H1 (cell line): ENCODE results near the gene NHEJ1. TPM values are rescaled to one million over a fixed set of nuclear protein-coding genes. Genes with fewer than 3 reads are reported as not detected.

Source experiments
- CTCF ChIA-PET: fragments of 300-600 bp; sonication (Branson Sonifier 250); formaldehyde crosslinking; loops from one replicate; lab custom pipeline; 2021; ENCODE audit not compliant: partially characterized antibody; lab: Charles Lee
- POLR2A ChIA-PET: fragments of 300-600 bp; sonication (Branson Sonifier 250); formaldehyde crosslinking; loops from one replicate; lab custom pipeline; 2021; ENCODE audit warnings: inconsistent platforms; ENCODE audit not compliant: partially characterized antibody; lab: Charles Lee
- DNase-seq, 2 experiments: peaks; one replicate each; pipeline versions ENCODE4 v3.0.0 to v3.0.0-alpha.2; 2010 to 2022; ENCODE audit warnings: low spot score in 2 of 2, low read depth in 1 of 2, mixed read lengths in 1 of 2
- FAIRE-seq: peaks from 2 replicates; lab custom pipeline; 2011; peaks lifted over from hg19 to GRCh38; lab: Jason Lieb, UNC
- H2AFZ ChIP-seq: 2 replicates; pipeline ENCODE4 v1.8.1; 2012; ENCODE audit warnings: low read length, inconsistent platforms
- H2AK5ac ChIP-seq: 2 replicates; pipeline ENCODE4 v1.6.1; 2013; ENCODE audit warnings: low read depth, low read length
- H2BK120ac ChIP-seq: replicated peaks from 2 replicates; pipeline ENCODE3; 2013; ENCODE audit warnings: low read depth, low read length, inconsistent platforms
- H2BK12ac ChIP-seq: 2 replicates; pipeline ENCODE4 v1.6.1; 2013; ENCODE audit warnings: low read depth, low read length
- H2BK15ac ChIP-seq: 2 replicates; pipeline ENCODE4 v1.6.1; 2013; ENCODE audit warnings: low read length
- H2BK20ac ChIP-seq: 2 replicates; pipeline ENCODE4 v1.6.1; 2013; ENCODE audit warnings: low read length
- H2BK5ac ChIP-seq: 2 replicates; pipeline ENCODE4 v1.6.1; 2013; ENCODE audit warnings: low read depth, low read length
- H3K14ac ChIP-seq: 2 replicates; pipeline ENCODE4 v1.6.1; 2013; ENCODE audit warnings: inconsistent platforms; ENCODE audit not compliant: insufficient read length
- H3K18ac ChIP-seq: 2 replicates; pipeline ENCODE4 v1.6.1; 2013; ENCODE audit warnings: low read length; ENCODE audit errors: extremely low read depth
- H3K23ac ChIP-seq: 2 replicates; pipeline ENCODE4 v1.6.1; 2013; ENCODE audit warnings: inconsistent platforms; ENCODE audit not compliant: insufficient read length
- H3K23me2 ChIP-seq: 2 replicates; pipeline ENCODE4 v1.6.1; 2013; ENCODE audit warnings: low read depth, low read length
- H3K27ac ChIP-seq: 2 replicates; pipeline ENCODE4 v1.6.1; 2011; ENCODE audit warnings: low read depth, low read length, inconsistent platforms
- H3K27me3 ChIP-seq, 4 experiments: replicated peaks in 1 of 4; 1 replicate in 1 of 4; 2 replicates in 3 of 4; pipeline versions ENCODE4 v1.6.1 to v1.8.1; 2011 to 2013; ENCODE audit warnings: low read length in 3 of 4, mild to moderate bottlenecking in 3 of 4, inconsistent platforms in 2 of 4, mixed read lengths in 2 of 4, moderate library complexity in 1 of 4; ENCODE audit not compliant: control insufficient read depth in 3 of 4, insufficient read depth in 3 of 4; ENCODE audit errors: extremely low read depth in 1 of 4
- H3K36me3 ChIP-seq, 4 experiments: 2 replicates each; pipeline versions ENCODE4 v1.6.1 to v1.8.1; 2011 to 2013; ENCODE audit warnings: mild to moderate bottlenecking in 4 of 4, low read length in 3 of 4, moderate library complexity in 2 of 4, control low read depth in 1 of 4, inconsistent platforms in 1 of 4; ENCODE audit not compliant: insufficient read depth in 4 of 4, control insufficient read depth in 2 of 4
- H3K4ac ChIP-seq: replicated peaks from 2 replicates; pipeline ENCODE3; 2013; ENCODE audit warnings: low read length, low read depth, mixed read lengths, inconsistent platforms; ENCODE audit not compliant: insufficient read length
- H3K4me1 ChIP-seq, 4 experiments: replicated peaks in 1 of 4; 1 replicate in 1 of 4; 2 replicates in 3 of 4; pipeline versions ENCODE4 v1.6.1 to v1.8.1; 2011 to 2013; ENCODE audit warnings: low read length in 3 of 4, inconsistent platforms in 2 of 4, mixed read lengths in 1 of 4; ENCODE audit not compliant: insufficient read depth in 4 of 4, control insufficient read depth in 3 of 4
- H3K4me2 ChIP-seq, 2 experiments: 2 replicates each; pipeline versions ENCODE4 v1.6.1 to v1.8.1; 2011 to 2013; ENCODE audit warnings: low read depth in 2 of 2, low read length in 2 of 2, control low read depth in 1 of 2, inconsistent platforms in 1 of 2, mild to moderate bottlenecking in 1 of 2; ENCODE audit not compliant: insufficient read depth in 1 of 2
- H3K4me3 ChIP-seq, 4 experiments: fragments of 200-600, 300-600 bp in 1 of 4; sonication (generic), shearing (Covaris generic), sonication (Bioruptor Twin) in 1 of 4; 2 replicates each; pipeline versions ENCODE4 v1.5.1 to v1.8.1; 2011 to 2016; ENCODE audit warnings: low read length in 4 of 4, low read depth in 3 of 4, control low read depth in 2 of 4, inconsistent platforms in 2 of 4, mild to moderate bottlenecking in 2 of 4, mixed read lengths in 1 of 4, moderate library complexity in 1 of 4; ENCODE audit not compliant: insufficient read depth in 2 of 4; ENCODE audit errors: extremely low read depth in 1 of 4
- H3K56ac ChIP-seq: replicated peaks from 2 replicates; pipeline ENCODE3; 2013; ENCODE audit warnings: low read depth, mild to moderate bottlenecking, mixed read lengths, low read length, inconsistent platforms; ENCODE audit not compliant: insufficient read length
- H3K79me1 ChIP-seq: 2 replicates; pipeline ENCODE4 v1.6.1; 2013; ENCODE audit warnings: low read depth, low read length, control low read depth
- H3K79me2 ChIP-seq, 2 experiments: 2 replicates each; pipeline versions ENCODE4 v1.6.1 to v1.8.1; 2012 to 2013; ENCODE audit warnings: low read length in 2 of 2, mild to moderate bottlenecking in 2 of 2, inconsistent platforms in 1 of 2; ENCODE audit not compliant: insufficient read depth in 2 of 2, control insufficient read depth in 1 of 2
- H3K9ac ChIP-seq, 4 experiments: replicated peaks in 1 of 4; 1 replicate in 1 of 4; 2 replicates in 3 of 4; pipeline versions ENCODE4 v1.6.1 to v1.8.1; 2011 to 2013; ENCODE audit warnings: low read depth in 3 of 4, low read length in 3 of 4, control low read depth in 2 of 4, mild to moderate bottlenecking in 2 of 4, moderate library complexity in 2 of 4, inconsistent platforms in 1 of 4; ENCODE audit errors: extremely low read depth in 1 of 4
- H3K9me3 ChIP-seq, 2 experiments: 2 replicates each; pipeline versions ENCODE4 v1.6.1 to v1.8.1; 2012 to 2013; ENCODE audit warnings: mild to moderate bottlenecking in 2 of 2, moderate library complexity in 2 of 2, control low read depth in 1 of 2, inconsistent platforms in 1 of 2, low read depth in 1 of 2, low read length in 1 of 2, mixed read lengths in 1 of 2; ENCODE audit not compliant: insufficient read depth in 2 of 2
- H4K20me1 ChIP-seq, 2 experiments: replicated peaks in 1 of 2; 2 replicates each; pipeline versions ENCODE3 to v1.8.1; 2011 to 2013; ENCODE audit warnings: inconsistent platforms in 2 of 2, low read length in 2 of 2, mild to moderate bottlenecking in 1 of 2; ENCODE audit not compliant: insufficient read depth in 2 of 2, control insufficient read depth in 1 of 2
- H4K5ac ChIP-seq: 2 replicates; pipeline ENCODE4 v1.6.1; 2013; ENCODE audit warnings: low read length, low read depth, mixed read lengths, inconsistent platforms; ENCODE audit not compliant: insufficient read length
- H4K8ac ChIP-seq: 2 replicates; pipeline ENCODE4 v1.8.0; 2013; ENCODE audit warnings: mild to moderate bottlenecking, moderate library complexity, low read length, inconsistent platforms; ENCODE audit not compliant: insufficient read depth; ENCODE audit errors: extremely low read depth
- H4K91ac ChIP-seq: replicated peaks from 2 replicates; pipeline ENCODE3; 2013; ENCODE audit warnings: low read length, mixed read lengths, inconsistent platforms; ENCODE audit not compliant: insufficient read length
- BACH1 ChIP-seq: IDR thresholded peaks from 2 replicates; pipeline ENCODE4 v1.6.1; 2012; ENCODE audit warnings: low read length, improper control_type of control experiment
- CHD1 ChIP-seq: IDR thresholded peaks from 2 replicates; pipeline ENCODE4 v1.6.1; 2012; ENCODE audit warnings: low read depth, low read length, improper control_type of control experiment
- CREB1 ChIP-seq: IDR thresholded peaks from 2 replicates; pipeline ENCODE4 v1.6.1; 2012; ENCODE audit warnings: inconsistent platforms
- EZH2 ChIP-seq: fragments of 200-600 bp; sonication (generic); IDR thresholded peaks from 2 replicates; pipeline ENCODE4 v1.7.1; 2012; ENCODE audit warnings: low read depth, mild to moderate bottlenecking, moderate library complexity, low read length, inconsistent platforms; ENCODE audit not compliant: severe bottlenecking
- HDAC6 ChIP-seq: IDR thresholded peaks from one replicate; pipeline ENCODE4 v1.7.1; 2012; ENCODE audit warnings: low read depth, mild to moderate bottlenecking, inconsistent platforms, low read length, moderate library complexity
- KDM4A ChIP-seq: IDR thresholded peaks from one replicate; pipeline ENCODE4 v1.7.1; 2012; ENCODE audit warnings: low read depth, mild to moderate bottlenecking, moderate library complexity, low read length, inconsistent platforms; ENCODE audit not compliant: severe bottlenecking
- POLR2AphosphoS5 ChIP-seq: IDR thresholded peaks from 2 replicates; pipeline ENCODE4 v1.6.1; 2011; ENCODE audit warnings: low read depth, low read length
- SIN3A ChIP-seq, 2 experiments: IDR thresholded peaks in 1 of 2; conservative IDR thresholded peaks in 1 of 2; 2 replicates each; pipeline ENCODE4 v1.6.1; 2011 to 2012; ENCODE audit warnings: low read length in 2 of 2, improper control_type of control experiment in 1 of 2, low read depth in 1 of 2, mild to moderate bottlenecking in 1 of 2
- USF2 ChIP-seq: IDR thresholded peaks from 2 replicates; pipeline ENCODE4 v1.6.1; 2011; ENCODE audit warnings: low read length, improper control_type of control experiment
- WGBS, 2 experiments: shearing (Covaris generic) in 1 of 2; methylation state at CpG; one replicate each; pipeline versions ENCODE4 v1.1.6 to v1.1.7; 2013 to 2015; ENCODE audit warnings: low lambda C conversion rate in 2 of 2, mixed read lengths in 2 of 2, inconsistent platforms in 1 of 2, low coverage in 1 of 2, missing lambda C conversion rate in 1 of 2; ENCODE audit not compliant: insufficient replicate concordance in 2 of 2, insufficient coverage in 1 of 2, insufficient read length in 1 of 2; ENCODE audit errors: extremely low coverage in 1 of 2, missing lambda C conversion rate in 1 of 2; 5-methylcytosine and 5-hydroxymethylcytosine counted together
- polyA plus RNA-seq, 7 experiments: library from polyadenylated mRNA; depleted of rRNA in 3 of 7; stranded (reverse) in 5 of 7; unstranded in 2 of 7; fragments of >200 nt in 5 of 7; fragments of 200-250 nt in 2 of 7; gene quantifications; 1 replicate in 5 of 7; 2 replicates in 1 of 7; 4 replicates in 1 of 7; pipeline versions ENCODE4 v1.2.1 to v1.2.3, GENCODE V29; 2011 to 2013; ENCODE audit warnings: missing spikeins in 2 of 7, mixed read lengths in 2 of 7
- total RNA-seq: library from RNA; stranded (reverse); fragmentation: NEBNext Ultra II Directional; extraction: Animal tissue kit (Norgen Biotek cat#: 25700); gene quantifications from 2 replicates; pipeline ENCODE4 v1.2.1, GENCODE V29; 2021

The NHEJ1 gene
- total and polyA plus RNA-seq, 2 of the 8 experiments (the other 6 are each of a cell fraction or from before 2014, with no cell fraction given), result 22.7 to 24.1 TPM

- FAIRE-seq, result no peak
- H2AFZ ChIP-seq, result peak within 1 kb of the TSS; percentile 69
- TF ChIP-seq EZH2 (no peak), USF2 (no peak), BACH1 (no peak), KDM4A (peak; percentile 68), HDAC6 (no peak), CHD1 (no peak), CREB1 (no peak), POLR2AphosphoS5 (no peak), SIN3A (conservative IDR thresholded peaks at IDR 0.05 in 1 of 2, IDR thresholded peaks at IDR 0.05 in 1 of 2; ENCODE audit: low read depth in 1 of 2, low read length in 2 of 2) (peak; percentile 7 to 29; a peak in 2 of 4 replicates)
These were observed 16.4 kb upstream of the NHEJ1 start, which contains the start of gene CNPPD1 for GRCh38 chr2:219176818-219177551. Gene CNPPD1, minus strand, starts transcription at chr2:219176925. Its CDS starts 97 bp downstream, at chr2:219176828.

More at GRCh38 chr2:219176818-219177551, 16.4 kb upstream of the NHEJ1 start, which contains the start of gene CNPPD1:
- H3K36me3 ChIP-seq, result peaks cover 3 to 21% (median 16%) of the 10 kb centered on the region in 4 experiments; a peak in 6 of 8 replicates
- peak within 1 kb of the TSS; percentile 89 for H2BK5ac ChIP-seq
- no peak within 1 kb of the TSS for H2BK20ac ChIP-seq
- no peak within 1 kb of the TSS for H3K14ac ChIP-seq
- peaks cover 11% of the 10 kb centered on the region; the same call in 1 of the 2 replicates for H3K23me2 ChIP-seq
- H3K79me2 ChIP-seq, result peaks cover 0 to 8% of the 10 kb centered on the region in 2 experiments; a peak in 1 of 4 replicates
- H2BK15ac ChIP-seq, result no peak within 1 kb of the TSS; the same call in 1 of the 2 replicates
- H2BK12ac ChIP-seq, result 0 out of 2 replicates have a peak within 1 kb of the TSS, but pooled peaks have one; percentile 52
- ChIA-PET POLR2A (interaction anchor here (0.7 to 3.0 kb wide), 12 partner anchors 13 to 118 kb away, joined by 3 to 21 read pairs (median 6); partner anchors contain the start of genes ABCB6, ANKZF1, ATG9A and STK16), CTCF (interaction anchor here (0.6 to 8.3 kb wide), 13 partner anchors 11 to 480 kb away, joined by 3 to 71 read pairs (median 4); partner anchors contain the start of genes DNAJB2 and NHEJ1)
- H4K20me1 ChIP-seq, result peaks cover 0 to 3% of the 10 kb centered on the region in 2 experiments
- H3K9me3 ChIP-seq, result no peaks in the 10 kb centered on the region
- no peak within 1 kb of the TSS for H2BK120ac ChIP-seq
- 2% methylated on average over 49 of the region's 69 CpGs; no CpG with 5 or more reads in 1 of the 2 experiments for WGBS, 2 experiments
- 0 out of 2 replicates have a peak within 1 kb of the TSS, but pooled peaks have one; percentile 26 for H4K8ac ChIP-seq
- peaks cover 0 to 13% (median 6%) of the 10 kb centered on the region in 4 experiments; a peak in 6 of 7 replicates for H3K4me1 ChIP-seq
- DNase-seq, result peak in 1 of 2 experiments; percentile 84
- peak within 1 kb of the TSS; percentile 88 for H4K5ac ChIP-seq
- H3K27ac ChIP-seq, result peak within 1 kb of the TSS; percentile 78
- peak within 1 kb of the TSS; percentile 50 for H3K56ac ChIP-seq
- no peaks in the 10 kb centered on the region for H3K27me3 ChIP-seq
- peak within 1 kb of the TSS; percentile 78 to 96 (median 92) for H3K4me3 ChIP-seq
- peaks cover 6% of the 10 kb centered on the region for H3K79me1 ChIP-seq
- H4K91ac ChIP-seq, result peak within 1 kb of the TSS; percentile 40
- H3K9ac ChIP-seq, result peak within 1 kb of the TSS; percentile 60 to 72 (median 62)
- no peak within 1 kb of the TSS for H3K4ac ChIP-seq
- no peak within 1 kb of the TSS for H2AK5ac ChIP-seq
- no peak within 1 kb of the TSS for H3K23ac ChIP-seq
- H3K18ac ChIP-seq, result peak within 1 kb of the TSS; percentile 83
- H3K4me2 ChIP-seq, result peak within 1 kb of the TSS; percentile 82 to 89
